Endodermal cell (in vitro differentiated cells): ENCODE data around the gene VBP1. TPM values are rescaled to one million over a fixed set of nuclear protein-coding genes. Genes with fewer than 3 reads are reported as not detected.

Experiments used
- DNase-seq: peaks from one replicate; pipeline ENCODE4 v3.0.0-alpha.2; 2017
- H3K27ac ChIP-seq: 2 replicates; pipeline ENCODE4 v1.5.1; 2013; ENCODE audit warnings: mild to moderate bottlenecking, low read depth, low read length, moderate library complexity
- H3K27me3 ChIP-seq: 2 replicates; pipeline ENCODE4 v1.6.1; 2013; ENCODE audit warnings: mild to moderate bottlenecking, low read length, moderate library complexity; ENCODE audit not compliant: insufficient read depth, control insufficient read depth, poor library complexity, severe bottlenecking
- H3K36me3 ChIP-seq: 2 replicates; pipeline ENCODE4 v1.7.0; 2013; ENCODE audit warnings: mild to moderate bottlenecking, low read length, moderate library complexity; ENCODE audit not compliant: control insufficient read depth, insufficient read depth
- H3K4me1 ChIP-seq: one replicate; pipeline ENCODE4 v1.7.0; 2013; ENCODE audit warnings: low read length; ENCODE audit not compliant: control insufficient read depth, insufficient read depth
- H3K4me3 ChIP-seq: 2 replicates; pipeline ENCODE4 v1.5.1; 2013; ENCODE audit warnings: mild to moderate bottlenecking, low read length, moderate library complexity
- H3K9ac ChIP-seq: 2 replicates; pipeline ENCODE4 v1.6.1; 2013; ENCODE audit warnings: mild to moderate bottlenecking, low read length, moderate library complexity; ENCODE audit not compliant: poor library complexity, severe bottlenecking; ENCODE audit errors: extremely low read depth
- H3K9me3 ChIP-seq: 2 replicates; pipeline ENCODE4 v1.6.1; 2013; ENCODE audit warnings: mild to moderate bottlenecking, low read length, moderate library complexity; ENCODE audit not compliant: control insufficient read depth
- H3K27ac Mint-ChIP-seq: 2 replicates; pipeline ENCODE4 v1.8.0; 2020; ENCODE audit warnings: mixed read lengths
- H3K27me3 Mint-ChIP-seq: 2 replicates; pipeline ENCODE4 v1.8.0; 2021; ENCODE audit warnings: mild to moderate bottlenecking, mixed read lengths; ENCODE audit not compliant: insufficient read depth
- H3K36me3 Mint-ChIP-seq: 2 replicates; pipeline ENCODE4 v1.8.0; 2020; ENCODE audit warnings: low read depth, mixed read lengths
- H3K4me1 Mint-ChIP-seq: 2 replicates; pipeline ENCODE4 v1.8.0; 2020; ENCODE audit warnings: mixed read lengths
- H3K4me3 Mint-ChIP-seq: 2 replicates; pipeline ENCODE4 v1.8.0; 2020; ENCODE audit warnings: mild to moderate bottlenecking, moderate library complexity, mixed read lengths
- H3K9me3 Mint-ChIP-seq: 2 replicates; pipeline ENCODE4 v1.8.0; 2020; ENCODE audit warnings: mild to moderate bottlenecking, mixed read lengths
- WGBS, 2 experiments: methylation state at CpG; one replicate each; pipeline versions ENCODE4 v1.1.5 to v1.1.7; 2013; ENCODE audit warnings: missing lambda C conversion rate in 2 of 2, mixed read lengths in 1 of 2; ENCODE audit not compliant: insufficient coverage in 1 of 2, insufficient read length in 1 of 2; 5-methylcytosine and 5-hydroxymethylcytosine counted together
- total RNA-seq, 2 donors: library from RNA; stranded (reverse); fragmentation: NEBNext Ultra II Directional in 1 of 2; extraction: Animal tissue kit (Norgen Biotek cat#: 25700) in 1 of 2; gene quantifications; 2 replicates in 1 of 2; 3 replicates in 1 of 2; pipeline ENCODE4 v1.2.1, GENCODE V29; 2021
- TF ChIP-seq, protein P1 (sequence below): fragments of 200-600 bp; sonication (generic); conservative IDR thresholded peaks from 2 replicates; pipeline ENCODE4 v1.5.0; 2021; ENCODE audit warnings: antibody characterized with exemption, mild to moderate bottlenecking

Gene VBP1
- total RNA-seq, 2 donors from 2014 or later = 83.5 to 97.0 TPM

DNA sequence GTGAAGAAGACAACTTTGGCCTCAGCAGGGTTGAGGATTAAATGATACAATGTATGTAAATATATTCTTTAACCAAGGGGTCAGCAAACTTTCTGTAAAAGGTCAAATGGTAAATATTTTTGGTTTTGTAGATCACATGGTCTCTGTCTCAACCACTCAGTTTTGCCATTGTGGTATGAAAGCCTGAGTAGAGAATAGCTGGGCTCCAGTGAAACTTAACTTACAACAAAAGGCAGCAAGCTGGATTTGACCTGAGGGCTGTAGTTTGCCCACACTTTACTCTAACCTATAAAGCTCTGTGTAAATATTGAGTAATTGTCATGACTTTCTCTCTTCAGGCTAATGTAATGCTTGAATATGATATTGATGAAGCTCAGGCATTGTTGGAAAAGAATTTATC lies 19.6 kb downstream of the VBP1 start:
- no peak for DNase-seq
- Mint-ChIP-seq H3K4me3 (no peak overlapping the region), H3K36me3 (peaks cover 47% of the 10 kb centered on the region)

DNA sequence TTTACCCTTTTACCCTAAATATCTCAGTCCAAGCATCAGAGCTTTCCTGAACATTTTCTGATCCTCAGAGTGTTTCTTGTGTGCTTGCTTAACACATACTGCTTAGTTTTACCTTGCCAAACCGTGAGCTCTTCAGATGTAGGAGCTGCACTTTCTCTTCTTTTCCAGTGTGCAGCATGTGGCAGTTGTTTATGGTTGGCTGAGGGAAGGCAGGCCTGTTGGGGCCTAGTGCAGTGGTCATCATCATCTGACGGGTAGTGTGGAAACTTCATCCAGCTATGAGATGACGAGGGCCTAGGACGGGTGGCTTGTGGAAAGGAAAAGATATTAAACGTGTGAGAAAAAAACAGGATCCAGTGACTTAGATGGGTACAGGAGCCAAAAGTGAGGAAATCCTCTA lies 21.5 kb downstream of the VBP1 start:
- H3K27me3 ChIP-seq = no peaks in the 10 kb centered on the region
- peaks cover 38% of the 10 kb centered on the region for H3K36me3 Mint-ChIP-seq
- 96% methylated on average over 4 to 5 of the region's 5 CpGs for WGBS, 2 experiments
- H3K4me1 ChIP-seq = no peaks in the 10 kb centered on the region
- no peak overlapping the region for H3K27ac Mint-ChIP-seq
- TF ChIP-seq, protein P1, sequence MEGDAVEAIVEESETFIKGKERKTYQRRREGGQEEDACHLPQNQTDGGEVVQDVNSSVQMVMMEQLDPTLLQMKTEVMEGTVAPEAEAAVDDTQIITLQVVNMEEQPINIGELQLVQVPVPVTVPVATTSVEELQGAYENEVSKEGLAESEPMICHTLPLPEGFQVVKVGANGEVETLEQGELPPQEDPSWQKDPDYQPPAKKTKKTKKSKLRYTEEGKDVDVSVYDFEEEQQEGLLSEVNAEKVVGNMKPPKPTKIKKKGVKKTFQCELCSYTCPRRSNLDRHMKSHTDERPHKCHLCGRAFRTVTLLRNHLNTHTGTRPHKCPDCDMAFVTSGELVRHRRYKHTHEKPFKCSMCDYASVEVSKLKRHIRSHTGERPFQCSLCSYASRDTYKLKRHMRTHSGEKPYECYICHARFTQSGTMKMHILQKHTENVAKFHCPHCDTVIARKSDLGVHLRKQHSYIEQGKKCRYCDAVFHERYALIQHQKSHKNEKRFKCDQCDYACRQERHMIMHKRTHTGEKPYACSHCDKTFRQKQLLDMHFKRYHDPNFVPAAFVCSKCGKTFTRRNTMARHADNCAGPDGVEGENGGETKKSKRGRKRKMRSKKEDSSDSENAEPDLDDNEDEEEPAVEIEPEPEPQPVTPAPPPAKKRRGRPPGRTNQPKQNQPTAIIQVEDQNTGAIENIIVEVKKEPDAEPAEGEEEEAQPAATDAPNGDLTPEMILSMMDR = no peak
- H3K4me1 Mint-ChIP-seq = no peaks in the 10 kb centered on the region
- no peak overlapping the region for H3K4me3 ChIP-seq
- no peak overlapping the region for H3K9ac ChIP-seq
- peaks cover 46% of the 10 kb centered on the region for H3K9me3 Mint-ChIP-seq
- H3K9me3 ChIP-seq = no peaks in the 10 kb centered on the region
- no peak for DNase-seq
- no peak overlapping the region for H3K27ac ChIP-seq
- peaks cover 46% of the 10 kb centered on the region for H3K36me3 ChIP-seq
- H3K4me3 Mint-ChIP-seq = no peak overlapping the region
- no peaks in the 10 kb centered on the region for H3K27me3 Mint-ChIP-seq

More for the DNA sequence above, 19.6 kb downstream of the VBP1 start:
- H3K27me3 ChIP-seq = no peaks in the 10 kb centered on the region
- Mint-ChIP-seq H3K27me3 (no peaks in the 10 kb centered on the region), H3K27ac (no peak overlapping the region), H3K4me1 (no peaks in the 10 kb centered on the region), H3K9me3 (peaks cover 39% of the 10 kb centered on the region)
- TF ChIP-seq, protein P1 = no peak
- no peaks in the 10 kb centered on the region for H3K9me3 ChIP-seq
- peaks cover 60% of the 10 kb centered on the region for H3K36me3 ChIP-seq
- no peak overlapping the region for H3K4me3 ChIP-seq
- H3K4me1 ChIP-seq = no peaks in the 10 kb centered on the region
- no peak overlapping the region for H3K9ac ChIP-seq
- H3K27ac ChIP-seq = no peak overlapping the region

DNA sequence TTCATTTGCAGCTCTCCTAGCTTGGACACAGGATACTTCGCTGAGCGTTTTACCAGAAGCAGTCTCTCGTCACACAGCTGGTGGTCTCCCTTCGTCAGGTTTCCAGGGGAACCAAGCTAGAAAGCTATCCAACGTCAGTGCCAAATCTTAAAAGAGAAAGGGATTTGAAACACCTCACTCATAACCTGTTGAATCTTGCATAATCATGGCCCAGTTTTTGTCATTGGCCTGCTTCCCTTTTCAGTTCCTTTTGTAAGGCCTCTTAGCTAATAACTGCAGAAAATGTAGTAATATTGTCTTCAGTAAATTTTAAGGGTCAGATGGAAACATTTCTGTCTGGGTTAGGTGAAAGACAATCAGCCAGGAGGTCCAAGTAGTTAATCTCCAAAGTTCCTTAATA lies 26.0 kb downstream of the VBP1 start:
- H3K9ac ChIP-seq = no peak overlapping the region
- WGBS, 2 experiments = 86% methylated on average over 5 of the region's 5 CpGs; no CpG with 5 or more reads in 1 of the 2 experiments
- no peak for DNase-seq
- no peaks in the 10 kb centered on the region for H3K4me1 ChIP-seq
- H3K36me3 ChIP-seq = peaks cover 21% of the 10 kb centered on the region
- no peaks in the 10 kb centered on the region for H3K27me3 Mint-ChIP-seq
- H3K36me3 Mint-ChIP-seq = peaks cover 23% of the 10 kb centered on the region
- TF ChIP-seq, protein P1 = no peak
- no peak overlapping the region for H3K27ac ChIP-seq
- no peaks in the 10 kb centered on the region for H3K9me3 ChIP-seq
- no peaks in the 10 kb centered on the region for H3K4me1 Mint-ChIP-seq
- no peak overlapping the region for H3K4me3 Mint-ChIP-seq
- H3K4me3 ChIP-seq = no peak overlapping the region
- no peak overlapping the region for H3K27ac Mint-ChIP-seq
- peaks cover 52% of the 10 kb centered on the region for H3K9me3 Mint-ChIP-seq
- no peaks in the 10 kb centered on the region for H3K27me3 ChIP-seq
